Nephron progenitor cell (in vitro differentiated cells): ENCODE measurements around the gene SLC9C1.

Source experiments
- DNase-seq: peaks from one replicate; pipeline ENCODE4 v3.0.0; 2021
- H3K27ac Mint-ChIP-seq: 2 replicates; pipeline ENCODE4 v1.8.0; 2021; ENCODE audit warnings: mild to moderate bottlenecking, moderate library complexity, mixed read lengths
- H3K27me3 Mint-ChIP-seq: 2 replicates; pipeline ENCODE4 v1.8.0; 2021; ENCODE audit warnings: mild to moderate bottlenecking, low read depth, mixed read lengths; ENCODE audit not compliant: poor library complexity
- H3K36me3 Mint-ChIP-seq: 2 replicates; pipeline ENCODE4 v1.8.0; 2021; ENCODE audit warnings: low read depth, mixed read lengths
- H3K4me1 Mint-ChIP-seq: 2 replicates; pipeline ENCODE4 v1.8.0; 2021; ENCODE audit warnings: mixed read lengths
- H3K4me3 Mint-ChIP-seq: 2 replicates; pipeline ENCODE4 v1.8.0; 2021; ENCODE audit warnings: mild to moderate bottlenecking, moderate library complexity, mixed read lengths
- H3K9me3 Mint-ChIP-seq: 2 replicates; pipeline ENCODE4 v1.8.0; 2021; ENCODE audit warnings: mild to moderate bottlenecking, moderate library complexity, mixed read lengths
- TF ChIP-seq, protein P1 (sequence below): fragments of 200-600 bp; sonication (generic); IDR thresholded peaks from 2 replicates; pipeline ENCODE4 v1.5.0; 2021; ENCODE audit warnings: antibody characterized with exemption

SLC9C1 gene

DNA sequence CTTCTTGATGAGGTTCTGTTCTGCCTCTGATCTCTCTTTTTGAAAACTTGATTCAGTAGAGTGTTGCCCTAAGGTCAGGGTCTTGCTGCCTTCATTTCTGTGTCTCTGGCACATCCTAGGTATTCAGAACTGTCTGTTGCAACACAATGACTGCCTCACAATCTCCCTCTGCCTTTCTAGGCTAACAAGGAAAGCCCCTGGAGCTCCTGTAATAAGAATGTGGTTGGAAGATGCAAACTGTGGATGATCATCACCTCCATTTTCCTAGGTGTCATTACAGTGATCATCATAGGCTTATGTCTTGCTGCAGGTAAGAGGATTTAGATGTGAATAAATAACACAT, 200.9 kb downstream of the SLC9C1 start:
- Mint-ChIP-seq H3K4me1 (peaks cover 88% of the 10 kb centered on the region), H3K9me3 (no peaks in the 10 kb centered on the region), H3K36me3 (peaks cover 47% of the 10 kb centered on the region), H3K4me3 (peak overlapping the region; percentile 73), H3K27ac (peak overlapping the region; percentile 98), H3K27me3 (no peaks in the 10 kb centered on the region)
- no peak for DNase-seq
- TF ChIP-seq, protein P1, sequence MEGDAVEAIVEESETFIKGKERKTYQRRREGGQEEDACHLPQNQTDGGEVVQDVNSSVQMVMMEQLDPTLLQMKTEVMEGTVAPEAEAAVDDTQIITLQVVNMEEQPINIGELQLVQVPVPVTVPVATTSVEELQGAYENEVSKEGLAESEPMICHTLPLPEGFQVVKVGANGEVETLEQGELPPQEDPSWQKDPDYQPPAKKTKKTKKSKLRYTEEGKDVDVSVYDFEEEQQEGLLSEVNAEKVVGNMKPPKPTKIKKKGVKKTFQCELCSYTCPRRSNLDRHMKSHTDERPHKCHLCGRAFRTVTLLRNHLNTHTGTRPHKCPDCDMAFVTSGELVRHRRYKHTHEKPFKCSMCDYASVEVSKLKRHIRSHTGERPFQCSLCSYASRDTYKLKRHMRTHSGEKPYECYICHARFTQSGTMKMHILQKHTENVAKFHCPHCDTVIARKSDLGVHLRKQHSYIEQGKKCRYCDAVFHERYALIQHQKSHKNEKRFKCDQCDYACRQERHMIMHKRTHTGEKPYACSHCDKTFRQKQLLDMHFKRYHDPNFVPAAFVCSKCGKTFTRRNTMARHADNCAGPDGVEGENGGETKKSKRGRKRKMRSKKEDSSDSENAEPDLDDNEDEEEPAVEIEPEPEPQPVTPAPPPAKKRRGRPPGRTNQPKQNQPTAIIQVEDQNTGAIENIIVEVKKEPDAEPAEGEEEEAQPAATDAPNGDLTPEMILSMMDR: no peak

DNA sequence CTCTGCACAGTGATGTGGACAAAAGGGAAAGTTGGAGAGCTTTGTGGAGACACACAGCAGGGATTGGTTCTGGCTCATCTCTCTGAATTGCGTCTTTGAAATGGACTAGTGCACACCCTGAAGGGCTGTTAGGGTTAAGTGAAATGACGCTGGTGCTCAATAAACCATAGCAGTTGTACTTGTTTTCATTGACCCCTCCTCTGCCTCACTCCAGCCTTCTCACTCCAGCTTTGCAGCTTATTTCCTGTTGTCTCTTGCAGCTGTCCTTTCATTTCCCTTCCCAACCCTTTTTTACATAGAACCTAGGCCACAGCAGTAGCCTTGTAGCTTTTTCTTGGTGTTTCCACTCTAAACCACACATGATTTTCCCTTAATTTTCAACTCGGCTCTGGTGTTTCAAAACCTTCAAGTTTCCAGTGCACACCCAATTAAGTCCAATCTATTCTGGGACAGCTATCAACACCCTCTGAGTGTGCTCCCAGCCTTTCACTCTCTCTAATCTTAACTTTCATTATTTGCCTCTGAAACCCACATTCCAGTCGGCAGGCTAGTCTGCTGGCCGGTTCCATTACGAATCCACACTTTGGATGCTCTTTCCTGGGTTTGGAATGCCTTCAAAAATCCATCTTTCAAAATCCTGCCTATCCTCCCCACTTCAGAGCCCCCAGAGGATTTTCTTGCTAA, 201.4 kb downstream of the SLC9C1 start:
- no peaks in the 10 kb centered on the region for H3K27me3 Mint-ChIP-seq
- no peaks in the 10 kb centered on the region for H3K9me3 Mint-ChIP-seq
- DNase-seq: no peak
- peak overlapping the region; percentile 98 for H3K27ac Mint-ChIP-seq
- H3K36me3 Mint-ChIP-seq: peaks cover 42% of the 10 kb centered on the region
- H3K4me1 Mint-ChIP-seq: peaks cover 88% of the 10 kb centered on the region
- H3K4me3 Mint-ChIP-seq: peak overlapping the region; percentile 73
- TF ChIP-seq, protein P1: no peak

DNA sequence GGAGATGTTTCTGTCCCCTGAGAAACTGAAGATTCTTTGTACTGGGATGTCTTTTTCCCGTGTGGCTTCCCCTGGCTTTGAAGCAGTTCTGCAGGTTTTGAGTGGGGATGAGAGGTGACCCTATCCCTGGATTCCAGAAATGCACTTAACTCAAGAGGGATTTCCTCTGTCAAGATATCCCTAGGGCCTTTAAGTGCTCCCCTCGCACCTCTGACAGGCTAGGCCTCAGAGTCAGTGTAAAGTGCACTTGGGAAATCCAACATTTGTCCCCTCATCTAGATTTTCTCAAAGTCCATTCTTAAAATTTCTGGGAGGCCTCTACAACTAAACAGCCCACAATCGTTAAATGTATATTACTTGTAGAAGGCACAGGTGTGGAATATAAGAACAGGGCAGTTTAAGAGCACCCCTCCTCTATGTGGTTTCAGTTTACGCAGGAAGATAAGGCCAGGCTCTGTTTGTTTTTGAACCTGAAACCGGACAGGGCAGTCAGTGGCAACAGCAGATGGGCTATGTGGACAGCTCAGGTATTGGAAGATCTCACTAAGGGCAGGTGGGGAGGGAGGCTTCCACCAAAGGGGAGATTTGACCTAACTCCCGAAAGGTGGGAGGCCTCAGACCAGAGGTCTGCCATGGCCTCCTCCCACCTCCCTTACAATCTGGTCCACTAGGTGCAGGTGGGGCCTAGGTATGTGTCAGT, 203.0 kb downstream of the SLC9C1 start:
- Mint-ChIP-seq H3K4me3 (peak overlapping the region; percentile 99), H3K27ac (peak overlapping the region; percentile 98), H3K36me3 (peaks cover 26% of the 10 kb centered on the region), H3K27me3 (peaks cover 3% of the 10 kb centered on the region), H3K4me1 (peaks cover 86% of the 10 kb centered on the region), H3K9me3 (no peaks in the 10 kb centered on the region)
- DNase-seq: no peak
- TF ChIP-seq, protein P1: no peak
